IMR-90 (cell line): Measurements from ENCODE around the gene MUC20. TPM values are rescaled to one million over a fixed set of nuclear protein-coding genes. Genes with fewer than 3 reads are reported as not detected.
"Not testable (repeated sequence)": the region's sequence is repeated elsewhere in the genome, so short reads cannot be mapped to it uniquely, and the experiment has no call there.

ENCODE experiments used
- ATAC-seq: fragments of 200-7000 bp; cut with Tn5 transposase; 2 replicates; pipeline ENCODE4 v1.9.1; 2020; ENCODE audit warnings: low read depth, mild to moderate bottlenecking, moderate library complexity
- BruUV-seq: library from RNA; stranded (reverse); fragments of 400-500 nt; replicated peaks from 2 replicates; lab custom pipeline; 2021; lab: Mats Ljungman, UMichigan
- CTCF ChIA-PET: fragments of 300-600 bp; formaldehyde crosslinking; extraction: SDS; loops from one replicate; lab custom pipeline; 2021; ENCODE audit warnings: antibody characterized with exemption; lab: Yijun Ruan, JAX
- POLR2A ChIA-PET: fragments of 300-600 bp; sonication (Branson Sonifier 250); formaldehyde crosslinking; loops from one replicate; lab custom pipeline; 2022; ENCODE audit warnings: antibody characterized with exemption; ENCODE audit not compliant: unreplicated experiment; lab: Charles Lee
- DNase-seq: peaks from one replicate; pipeline ENCODE4 v3.0.0; 2013
- H2AFZ ChIP-seq: replicated peaks from 2 replicates; pipeline ENCODE3; 2013; ENCODE audit warnings: low read length, mild to moderate bottlenecking; ENCODE audit not compliant: poor library complexity
- H2AK5ac ChIP-seq: 2 replicates; pipeline ENCODE4 v1.6.1; 2013; ENCODE audit warnings: low read depth, low read length, inconsistent platforms
- H2AK9ac ChIP-seq: replicated peaks from 2 replicates; pipeline ENCODE3; 2013; ENCODE audit warnings: mild to moderate bottlenecking, low read depth, low read length, moderate library complexity; ENCODE audit not compliant: poor library complexity
- H2BK120ac ChIP-seq: 2 replicates; pipeline ENCODE4 v1.6.1; 2013; ENCODE audit warnings: low read depth, low read length, inconsistent platforms
- H2BK15ac ChIP-seq: 3 replicates; pipeline ENCODE4 v1.6.1; 2013; ENCODE audit warnings: low read depth, low read length, inconsistent platforms
- H2BK20ac ChIP-seq: 2 replicates; pipeline ENCODE4 v1.6.1; 2013; ENCODE audit warnings: low read depth, mild to moderate bottlenecking, inconsistent platforms, low read length, moderate library complexity
- H2BK5ac ChIP-seq: 2 replicates; pipeline ENCODE4 v1.6.1; 2013; ENCODE audit warnings: mild to moderate bottlenecking, low read depth, low read length, inconsistent platforms; ENCODE audit not compliant: poor library complexity, severe bottlenecking
- H3K14ac ChIP-seq: replicated peaks from 2 replicates; pipeline ENCODE4 v1.6.1; 2013; ENCODE audit warnings: low read depth, low read length, inconsistent platforms
- H3K18ac ChIP-seq: 2 replicates; pipeline ENCODE4 v1.6.1; 2013; ENCODE audit warnings: low read depth, low read length, control low read depth
- H3K23ac ChIP-seq: 2 replicates; pipeline ENCODE4 v1.6.1; 2013; ENCODE audit warnings: low read depth, low read length, inconsistent platforms
- H3K27ac ChIP-seq: 2 replicates; pipeline ENCODE4 v1.5.1; 2013; ENCODE audit warnings: mild to moderate bottlenecking, control low read depth, low read length; ENCODE audit not compliant: insufficient read depth
- H3K27me3 ChIP-seq: 2 replicates; pipeline ENCODE4 v1.6.1; 2013; ENCODE audit warnings: low read length; ENCODE audit not compliant: control insufficient read depth, insufficient read depth
- H3K36me3 ChIP-seq: 2 replicates; pipeline ENCODE4 v1.6.1; 2013; ENCODE audit warnings: low read length, mixed read lengths; ENCODE audit not compliant: control insufficient read depth, insufficient read depth
- H3K4ac ChIP-seq: 2 replicates; pipeline ENCODE4 v1.6.1; 2013; ENCODE audit warnings: low read depth, low read length, inconsistent platforms
- H3K4me1 ChIP-seq: 2 replicates; pipeline ENCODE4 v1.6.1; 2013; ENCODE audit warnings: low read length, mixed read lengths; ENCODE audit not compliant: control insufficient read depth, insufficient read depth
- H3K4me2 ChIP-seq: 2 replicates; pipeline ENCODE4 v1.6.1; 2013; ENCODE audit warnings: low read depth, mild to moderate bottlenecking, control low read depth, low read length, moderate library complexity
- H3K4me3 ChIP-seq: 2 replicates; pipeline ENCODE4 v1.5.1; 2013; ENCODE audit warnings: low read depth, mild to moderate bottlenecking, control low read depth, low read length, moderate library complexity; ENCODE audit not compliant: insufficient read depth
- H3K56ac ChIP-seq: 2 replicates; pipeline ENCODE4 v1.6.1; 2013; ENCODE audit warnings: low read length, inconsistent platforms; ENCODE audit not compliant: insufficient read depth; ENCODE audit errors: extremely low read depth
- H3K79me1 ChIP-seq, 2 experiments: 2 replicates each; pipeline ENCODE4 v1.6.1; 2013; ENCODE audit warnings: low read length in 2 of 2, inconsistent platforms in 1 of 2, low read depth in 1 of 2
- H3K9ac ChIP-seq: 2 replicates; pipeline ENCODE4 v1.6.1; 2013; ENCODE audit warnings: low read depth, low read length, control low read depth
- H3K9me1 ChIP-seq: 2 replicates; pipeline ENCODE4 v1.6.1; 2013; ENCODE audit warnings: low read length, inconsistent platforms; ENCODE audit not compliant: insufficient read depth
- H3K9me3 ChIP-seq: 2 replicates; pipeline ENCODE4 v1.6.1; 2013; ENCODE audit warnings: low read length; ENCODE audit not compliant: control insufficient read depth, insufficient read depth
- H4K20me1 ChIP-seq: 2 replicates; pipeline ENCODE4 v1.6.1; 2013; ENCODE audit warnings: low read length, inconsistent platforms; ENCODE audit not compliant: insufficient read depth
- H4K5ac ChIP-seq: 2 replicates; pipeline ENCODE4 v1.6.1; 2013; ENCODE audit warnings: mild to moderate bottlenecking, low read depth, low read length, control low read depth
- H4K8ac ChIP-seq, 2 experiments: 2 replicates each; pipeline ENCODE4 v1.6.1; 2013; ENCODE audit warnings: low read depth in 2 of 2, low read length in 2 of 2, control low read depth in 1 of 2, inconsistent platforms in 1 of 2
- H4K91ac ChIP-seq: 2 replicates; pipeline ENCODE4 v1.6.1; 2013; ENCODE audit warnings: low read depth, low read length, inconsistent platforms; ENCODE audit not compliant: insufficient read depth
- WGBS, 2 experiments: methylation state at CpG; one replicate each; pipeline versions ENCODE4 v1.1.5 to v1.1.7; 2013; ENCODE audit warnings: missing lambda C conversion rate in 2 of 2; ENCODE audit not compliant: insufficient read length in 1 of 2; ENCODE audit errors: extremely low coverage in 2 of 2; 5-methylcytosine and 5-hydroxymethylcytosine counted together
- dilution Hi-C: fragments of 300-500 bp; cut with HindIII; formaldehyde crosslinking; loops from one replicate; pipeline ENCODE4 v1.14.3; 2018; ENCODE audit warnings: low sequenced_read_pairs; ENCODE audit not compliant: unreplicated experiment
- in situ Hi-C: fragments of 300-500 bp; cut with MboI; formaldehyde crosslinking; loops from 3 replicates; pipeline ENCODE4 v1.14.3; 2019; ENCODE audit warnings: low sequenced_read_pairs, inconsistent platforms, mixed read lengths
- intact Hi-C: fragments of 100-400 bp; cut with micrococcal nuclease; formaldehyde crosslinking; loops from 2 replicates; pipeline ENCODE4 v1.10.0; 2022
- polyA plus RNA-seq, 3 experiments: library from polyadenylated mRNA; depleted of rRNA; stranded (reverse); fragments of >200 nt; gene quantifications; 2 replicates each; pipeline ENCODE4 v1.2.3, GENCODE V29; 2012; ENCODE audit warnings: low replicate concordance in 1 of 3
- total RNA-seq: library from RNA; depleted of rRNA; stranded (reverse); fragments of >200 nt; gene quantifications from 2 replicates; pipeline ENCODE4 v1.2.3, GENCODE V29; 2012

The MUC20 gene
- total and polyA plus RNA-seq, 2 of the 4 experiments (the other 2 are of a cell fraction), result 0.12 TPM; not detected in 1

DNA sequence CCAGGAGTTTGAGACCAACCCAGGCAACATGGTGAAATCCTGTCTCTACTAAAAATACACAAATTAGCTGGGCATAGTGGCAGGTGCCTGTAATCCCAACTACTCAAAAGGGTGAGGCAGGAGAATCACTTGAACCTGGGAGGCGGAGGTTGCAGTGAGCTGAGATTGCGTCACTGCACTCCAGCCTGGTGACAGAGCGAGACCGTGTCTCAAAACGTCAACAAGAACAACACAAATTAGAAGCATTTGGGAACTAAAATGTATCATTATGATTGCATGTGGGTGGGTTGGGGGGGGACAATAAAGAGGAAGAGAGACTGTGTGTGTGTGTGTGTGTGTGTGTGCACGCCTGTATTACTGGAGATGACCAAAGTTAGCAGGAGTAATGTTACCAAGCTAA is 17.0 kb downstream of the MUC20 start:
- H4K5ac ChIP-seq, H3K4me3 ChIP-seq, H3K27ac ChIP-seq, dilution Hi-C loops, H3K9me1 ChIP-seq, H3K9me3 ChIP-seq, H3K56ac ChIP-seq, H3K18ac ChIP-seq, H2BK5ac ChIP-seq, H4K8ac ChIP-seq, in situ Hi-C loops, DNase-seq, H3K14ac ChIP-seq, POLR2A ChIA-PET, H3K4ac ChIP-seq, H2AK5ac ChIP-seq, H3K4me2 ChIP-seq, BruUV-seq, H2BK20ac ChIP-seq, H3K4me1 ChIP-seq, H3K9ac ChIP-seq, H3K79me1 ChIP-seq, H2BK15ac ChIP-seq, H2AFZ ChIP-seq, H3K36me3 ChIP-seq, H4K91ac ChIP-seq, H4K20me1 ChIP-seq, H2AK9ac ChIP-seq, H2BK120ac ChIP-seq, ATAC-seq, CTCF ChIA-PET, H3K23ac ChIP-seq, intact Hi-C loops: not testable (repeated sequence)
- H3K27me3 ChIP-seq, result peaks cover 62% of the 10 kb centered on the region
- WGBS, 2 experiments, result 90% methylated on average over 5 of the region's 6 CpGs; no CpG with 5 or more reads in 1 of the 2 experiments
